T-helper 2 cell treated with Interferon-gamma antibody and Interleukin-4, amounts not matched to agents 100 ng/mL and 5 ng/mL, for 36 hours (primary cell): Measurements from ENCODE around the gene CGNL1. TPM values are rescaled to one million over a fixed set of nuclear protein-coding genes. Genes with fewer than 3 reads are reported as not detected.

Experiments
- intact Hi-C: fragments of 100-400 bp; cut with micrococcal nuclease; formaldehyde crosslinking; loops from one replicate; pipeline ENCODE4 v1.15.1; 2023
- total RNA-seq: library from RNA; stranded (reverse); gene quantifications from 2 replicates; pipeline ENCODE4 v1.2.3, GENCODE V29; 2022

Gene CGNL1
- total RNA-seq, 1 donor from 2014 or later, result not detected

GRCh38 chr15:57568299-57568698 is 192.0 kb downstream of the CGNL1 start:
- intact Hi-C loops, result no loop called here

DNA sequence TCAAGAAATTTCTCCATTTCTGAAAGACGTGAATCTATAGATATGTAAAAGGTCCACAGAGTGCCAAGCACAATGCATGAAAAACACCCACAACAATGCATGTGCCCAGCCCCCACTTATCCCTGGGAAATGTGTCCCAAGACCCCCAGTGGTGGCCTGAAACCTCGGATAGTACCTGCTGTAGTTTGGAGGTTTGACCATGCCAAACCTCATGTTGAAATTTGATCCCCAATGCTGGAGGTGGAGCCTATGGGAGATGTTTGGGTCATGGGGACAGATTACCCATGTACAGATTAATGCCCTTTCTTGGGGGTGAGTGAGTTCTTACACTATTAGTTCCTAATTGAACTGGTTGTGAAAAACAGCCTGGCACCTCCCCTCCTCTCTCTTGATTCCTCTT is 194.0 kb downstream of the CGNL1 start:
- intact Hi-C loops, result no loop called here

GRCh38 chr15:57570994-57571393 is 194.7 kb downstream of the CGNL1 start:
- intact Hi-C loops, result no loop called here

GRCh38 chr15:57571725-57572124 is 195.4 kb downstream of the CGNL1 start:
- intact Hi-C loops, result no loop called here

GRCh38 chr15:57572468-57572867 is 196.2 kb downstream of the CGNL1 start:
- intact Hi-C loops, result no loop called here

- intact Hi-C loops, result no loop called here
Measured at GRCh38 chr15:57573151-57573550, 196.8 kb downstream of the CGNL1 start.

DNA sequence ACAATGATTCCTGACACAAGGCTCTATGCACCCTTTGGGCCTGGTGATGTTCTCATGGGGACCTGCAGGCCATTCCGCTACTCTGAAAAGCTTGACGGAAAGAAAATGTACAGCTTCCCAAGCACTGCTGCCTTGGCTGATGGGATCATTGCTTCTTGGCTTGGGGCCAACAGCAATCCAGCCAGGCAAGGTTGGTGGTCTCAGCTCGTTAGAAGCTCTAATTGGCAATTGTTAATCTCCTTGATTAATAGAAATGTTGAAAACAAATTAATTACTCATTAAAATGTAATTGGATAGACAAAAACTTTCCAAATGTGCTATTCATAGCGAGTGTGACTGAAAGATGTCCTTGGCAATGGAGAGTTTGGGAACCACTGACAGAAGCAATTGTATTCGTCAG is 199.1 kb downstream of the CGNL1 start:
- intact Hi-C loops, result no loop called here

GRCh38 chr15:57578288-57578900 is 202.1 kb downstream of the CGNL1 start:
- intact Hi-C loops, result no loop called here

- intact Hi-C loops, result no loop called here
Measured at GRCh38 chr15:57580428-57580827, 204.1 kb downstream of the CGNL1 start.

- intact Hi-C loops, result no loop called here
Measured at GRCh38 chr15:57580866-57581265, 204.6 kb downstream of the CGNL1 start.

DNA sequence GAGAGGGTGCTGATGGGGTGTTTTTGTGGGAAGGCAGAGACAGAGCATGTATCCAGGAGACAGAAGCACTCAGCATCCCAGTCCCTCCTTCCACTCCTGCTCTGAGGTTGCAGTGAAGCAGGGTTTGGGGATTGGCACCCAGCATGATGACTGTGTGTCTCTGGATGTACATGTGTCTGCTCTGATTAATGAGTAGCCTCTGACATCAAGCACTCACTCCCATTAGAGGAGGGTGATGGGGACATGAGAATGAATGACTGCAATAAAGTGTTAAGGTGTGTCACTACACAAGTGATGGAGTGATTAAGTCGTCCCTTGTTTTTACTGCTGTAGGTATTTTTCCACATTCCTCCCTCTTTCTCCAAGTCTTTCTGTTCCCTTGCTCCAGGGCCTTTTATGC is 205.8 kb downstream of the CGNL1 start:
- intact Hi-C loops, result no loop called here

- intact Hi-C loops, result no loop called here
Measured at GRCh38 chr15:57583282-57583681, 207.0 kb downstream of the CGNL1 start.

DNA sequence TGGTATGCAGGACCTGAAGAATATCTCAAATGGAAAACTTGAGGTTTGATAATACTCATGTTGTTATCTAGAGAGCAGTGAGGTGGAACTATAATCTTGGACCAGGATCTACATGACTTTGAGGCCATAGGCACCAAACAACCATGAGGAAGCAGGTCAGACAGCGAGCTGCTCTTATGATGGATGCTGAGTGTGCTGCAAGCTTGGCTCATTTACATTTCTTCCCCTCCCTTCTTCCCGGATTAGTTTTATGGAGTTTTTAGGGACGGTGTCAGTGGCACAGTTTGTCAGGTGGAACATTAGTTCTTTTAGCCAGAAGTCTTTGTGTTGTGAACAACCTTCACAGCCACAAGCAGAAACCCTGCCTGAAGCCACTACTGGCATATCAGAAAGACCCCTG is 207.4 kb downstream of the CGNL1 start:
- intact Hi-C loops, result no loop called here

- intact Hi-C loops, result loop anchor here (2.0 kb wide), 1 partner anchor 26 kb away; no protein-coding TSS in a partner anchor
Measured at GRCh38 chr15:57586661-57587424, 210.5 kb downstream of the CGNL1 start.

- intact Hi-C loops, result no loop called here
Measured at GRCh38 chr15:57589281-57589680, 213.0 kb downstream of the CGNL1 start.

DNA sequence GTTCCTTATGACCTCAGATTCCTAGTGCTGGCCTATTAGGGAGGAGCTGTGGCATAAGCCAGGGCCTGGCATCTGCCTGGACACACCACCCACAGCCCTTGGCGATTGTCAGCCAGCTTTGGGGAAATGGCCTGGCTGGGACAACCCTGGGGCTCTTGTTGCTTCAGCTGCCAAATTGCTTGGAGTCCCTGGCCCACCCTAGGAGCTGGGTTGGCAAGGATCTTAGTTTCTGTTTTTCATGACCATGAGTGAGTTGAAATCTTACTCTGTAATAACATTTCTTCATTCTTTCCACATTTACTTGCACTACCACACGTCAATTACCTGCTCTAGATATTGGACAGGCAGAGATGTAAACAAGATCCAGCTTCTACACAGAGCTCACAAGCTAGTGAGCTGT is 213.4 kb downstream of the CGNL1 start:
- intact Hi-C loops, result no loop called here

GRCh38 chr15:57591237-57591821 is 215.0 kb downstream of the CGNL1 start:
- intact Hi-C loops, result no loop called here

GRCh38 chr15:57591822-57592367 is 215.6 kb downstream of the CGNL1 start, which contains the start of gene MYZAP:
Gene MYZAP (plus strand): TSS chr15:57591904. CDS start chr15:57592035, 131 bp downstream.
- intact Hi-C loops, result no loop called here

DNA sequence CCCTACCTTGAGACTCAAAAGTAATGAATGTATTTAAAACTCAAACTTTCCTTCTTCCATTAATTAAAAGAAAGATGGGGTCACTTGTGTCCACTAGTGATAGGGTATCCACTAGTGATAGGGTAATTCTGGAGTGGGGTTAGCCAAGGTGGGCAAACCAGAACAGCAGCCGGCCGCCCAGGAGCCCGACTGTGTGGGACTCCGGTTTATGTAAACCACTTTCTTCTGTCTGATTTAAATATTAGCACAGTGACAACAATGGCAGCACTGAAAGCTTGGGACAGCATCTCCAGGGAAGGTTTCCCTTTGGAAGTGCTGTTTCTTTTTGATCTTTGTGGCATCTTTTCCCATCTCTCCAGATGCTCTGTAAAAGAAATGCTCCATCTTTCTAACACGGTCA is 216.1 kb downstream of the CGNL1 start:
- intact Hi-C loops, result no loop called here

GRCh38 chr15:57592836-57593420 is 216.6 kb downstream of the CGNL1 start:
- intact Hi-C loops, result no loop called here

- intact Hi-C loops, result no loop called here
Measured at GRCh38 chr15:57594479-57594878, 218.2 kb downstream of the CGNL1 start.
